Peyer's patch (tissue), 4 donors: ENCODE data around the gene SBF1. TPM values are rescaled to one million over a fixed set of nuclear protein-coding genes. Genes with fewer than 3 reads are reported as not detected.

Experiments used
- DNase-seq, 3 donors: peaks; one replicate each; pipeline ENCODE4 v3.0.0-alpha.2; 2017 to 2019
- H3K27ac ChIP-seq, 4 donors: fragments of 200-600 bp; sonication (generic); one replicate each; pipeline ENCODE4 v1.5.1; 2016 to 2019
- H3K27me3 ChIP-seq, 2 donors: fragments of 200-600 bp; sonication (generic); one replicate each; pipeline ENCODE4 v1.5.1; 2019
- H3K36me3 ChIP-seq, 3 donors: fragments of 200-600 bp; sonication (generic); one replicate each; pipeline ENCODE4 v1.5.1; 2016 to 2019
- H3K4me1 ChIP-seq, 4 donors: fragments of 200-600 bp; sonication (generic); one replicate each; pipeline ENCODE4 v1.5.1; 2016 to 2019
- H3K4me3 ChIP-seq, 4 donors: fragments of 200-600 bp; sonication (generic); 1 replicate in 3 of 4; 2 replicates in 1 of 4; pipeline ENCODE4 v1.5.1; 2016 to 2019; ENCODE audit warnings: mild to moderate bottlenecking in 1 of 4
- H3K9me3 ChIP-seq, 4 donors: fragments of 200-600 bp; sonication (generic); one replicate each; pipeline ENCODE4 v1.5.1; 2016 to 2019; ENCODE audit warnings: mild to moderate bottlenecking in 1 of 4
- POLR2A ChIP-seq, 2 donors: fragments of 450-650 bp; IDR thresholded peaks; one replicate each; pipeline ENCODE4 v1.5.1; 2017; ENCODE audit warnings: antibody characterized with exemption in 2 of 2, mild to moderate bottlenecking in 2 of 2, moderate library complexity in 2 of 2
- total RNA-seq, 4 donors: library from RNA; depleted of rRNA; stranded (reverse); fragments of >200 nt; gene quantifications; one replicate each; pipeline ENCODE4 v1.1.0, GENCODE V29; 2016
- TF ChIP-seq, protein P1 (sequence below), 6 experiments: fragments of 450-650 bp in 4 of 6; fragments of 200-600 bp in 2 of 6; sonication (generic) in 1 of 6; IDR thresholded peaks; one replicate each; pipeline ENCODE4 v1.5.1; 2017 to 2019; ENCODE audit warnings: antibody characterized with exemption in 6 of 6, mild to moderate bottlenecking in 3 of 6, moderate library complexity in 1 of 6

The SBF1 gene
- total RNA-seq, 4 donors from 2014 or later, result 72.0 to 133 (median 121) TPM

DNA sequence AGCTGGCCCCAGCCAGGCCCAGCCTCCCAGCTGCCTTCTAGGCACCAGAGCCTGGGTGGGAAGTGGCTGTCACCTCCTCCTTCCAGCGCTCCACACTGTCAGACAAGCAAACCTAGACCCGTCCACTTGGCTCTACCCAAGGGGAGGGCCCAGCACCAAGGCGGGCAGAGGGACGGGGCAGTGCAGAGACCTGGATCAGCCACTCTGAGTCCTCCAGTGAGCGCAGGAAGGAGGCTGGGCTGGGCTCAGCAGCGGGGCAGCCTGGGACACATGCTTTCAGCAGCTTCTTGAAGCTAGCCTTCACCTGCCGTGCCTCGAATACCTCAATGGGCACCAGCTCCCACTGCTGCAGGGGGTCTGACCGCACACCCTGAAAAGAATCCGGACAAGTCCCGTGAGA is 18.8 kb downstream of the SBF1 start:
- Histone ChIP-seq H3K27me3 (no peaks in the 10 kb centered on the region), H3K4me3 (no peak overlapping the region), H3K4me1 (no peaks in the 10 kb centered on the region), H3K9me3 (no peaks in the 10 kb centered on the region), H3K27ac (no peak overlapping the region), H3K36me3 (peaks cover 0 to 79% (median 0%) of the 10 kb centered on the region in 3 donors)
- TF ChIP-seq, protein P1, sequence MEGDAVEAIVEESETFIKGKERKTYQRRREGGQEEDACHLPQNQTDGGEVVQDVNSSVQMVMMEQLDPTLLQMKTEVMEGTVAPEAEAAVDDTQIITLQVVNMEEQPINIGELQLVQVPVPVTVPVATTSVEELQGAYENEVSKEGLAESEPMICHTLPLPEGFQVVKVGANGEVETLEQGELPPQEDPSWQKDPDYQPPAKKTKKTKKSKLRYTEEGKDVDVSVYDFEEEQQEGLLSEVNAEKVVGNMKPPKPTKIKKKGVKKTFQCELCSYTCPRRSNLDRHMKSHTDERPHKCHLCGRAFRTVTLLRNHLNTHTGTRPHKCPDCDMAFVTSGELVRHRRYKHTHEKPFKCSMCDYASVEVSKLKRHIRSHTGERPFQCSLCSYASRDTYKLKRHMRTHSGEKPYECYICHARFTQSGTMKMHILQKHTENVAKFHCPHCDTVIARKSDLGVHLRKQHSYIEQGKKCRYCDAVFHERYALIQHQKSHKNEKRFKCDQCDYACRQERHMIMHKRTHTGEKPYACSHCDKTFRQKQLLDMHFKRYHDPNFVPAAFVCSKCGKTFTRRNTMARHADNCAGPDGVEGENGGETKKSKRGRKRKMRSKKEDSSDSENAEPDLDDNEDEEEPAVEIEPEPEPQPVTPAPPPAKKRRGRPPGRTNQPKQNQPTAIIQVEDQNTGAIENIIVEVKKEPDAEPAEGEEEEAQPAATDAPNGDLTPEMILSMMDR (IDR thresholded peaks at IDR 0.05), result no peak
- no peak for TF ChIP-seq POLR2A (IDR thresholded peaks at IDR 0.05)
- no peak for DNase-seq

DNA sequence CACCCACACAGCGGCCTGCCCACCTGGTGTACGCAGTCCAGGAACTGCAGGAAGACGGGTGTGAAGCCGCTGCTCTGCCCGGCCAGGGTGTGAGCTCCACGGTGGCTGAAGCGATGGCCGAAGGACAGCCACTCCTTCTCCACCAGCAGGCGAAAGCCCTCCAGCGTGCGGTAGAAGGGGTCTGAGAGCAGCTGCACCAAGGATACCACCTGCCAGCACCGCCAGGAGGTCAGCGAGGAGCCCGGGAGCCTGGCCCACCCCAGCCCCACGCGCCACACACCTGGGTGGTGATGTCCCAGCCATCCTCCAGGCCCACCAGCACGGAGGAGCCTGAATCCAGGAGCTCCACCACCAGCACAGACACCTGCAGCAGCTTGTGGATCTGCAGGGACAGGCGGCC is 19.6 kb downstream of the SBF1 start:
- Histone ChIP-seq H3K27ac (no peak overlapping the region), H3K4me3 (no peak overlapping the region), H3K36me3 (peaks cover 0 to 72% (median 0%) of the 10 kb centered on the region in 3 donors), H3K27me3 (no peaks in the 10 kb centered on the region), H3K4me1 (no peaks in the 10 kb centered on the region), H3K9me3 (no peaks in the 10 kb centered on the region)
- DNase-seq, result no peak
- TF ChIP-seq POLR2A (IDR thresholded peaks at IDR 0.05), result no peak
- TF ChIP-seq, protein P1 (IDR thresholded peaks at IDR 0.05), result no peak

DNA sequence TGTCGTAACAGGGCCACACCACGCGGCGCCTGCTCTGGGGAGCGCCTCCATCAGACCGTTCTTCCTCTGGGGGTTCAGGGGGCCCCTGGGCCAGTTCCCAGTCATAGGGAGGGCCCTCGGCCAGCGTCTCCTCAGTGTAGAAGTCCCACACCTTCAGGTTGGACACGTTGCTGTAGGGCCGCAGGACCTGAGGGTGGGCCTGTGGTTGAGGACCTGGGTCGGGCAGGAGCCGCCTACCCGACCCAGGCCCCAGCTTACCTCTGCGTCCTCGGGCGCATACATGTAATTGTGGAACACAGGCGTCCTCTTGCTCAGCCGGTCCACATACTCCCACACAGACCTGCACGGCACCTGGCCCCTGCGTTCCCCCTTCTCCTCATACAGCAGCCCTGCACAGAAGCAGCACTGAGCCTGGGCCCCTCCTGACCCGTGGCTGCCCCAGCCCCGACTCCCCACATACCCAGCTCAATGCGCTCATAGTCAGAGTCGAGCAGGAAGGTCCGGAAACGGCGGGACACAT is 20.2 kb downstream of the SBF1 start:
- H3K9me3 ChIP-seq, result no peaks in the 10 kb centered on the region
- H3K27me3 ChIP-seq, result no peaks in the 10 kb centered on the region
- no peak overlapping the region for H3K4me3 ChIP-seq
- no peak overlapping the region for H3K27ac ChIP-seq
- no peak for DNase-seq
- peaks cover 0 to 3% (median 0%) of the 10 kb centered on the region in 4 donors for H3K4me1 ChIP-seq
- TF ChIP-seq, protein P1 (IDR thresholded peaks at IDR 0.05), result no peak
- no peak for TF ChIP-seq POLR2A (IDR thresholded peaks at IDR 0.05)
- H3K36me3 ChIP-seq, result peaks cover 0 to 72% (median 0%) of the 10 kb centered on the region in 3 donors

DNA sequence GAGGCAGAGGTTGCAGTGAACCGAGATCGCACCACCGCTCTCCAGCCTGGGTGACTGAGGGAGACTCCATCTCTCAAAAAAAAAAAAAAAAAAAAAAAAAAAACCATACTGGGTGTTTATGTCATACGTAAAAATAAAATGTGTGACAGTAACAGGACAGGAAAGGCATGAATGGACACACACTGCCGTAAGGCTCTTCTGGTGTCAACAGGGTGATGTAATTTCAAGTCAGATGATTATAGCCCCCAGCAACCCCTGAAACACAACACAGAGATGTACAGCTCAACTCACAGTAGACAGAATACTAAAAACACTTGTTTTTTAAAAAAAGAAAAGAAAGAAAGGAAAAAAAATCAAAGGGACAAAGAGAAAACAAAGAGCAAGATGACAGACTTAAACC is 22.2 kb downstream of the SBF1 start:
- H3K9me3 ChIP-seq, result no peaks in the 10 kb centered on the region
- no peak overlapping the region for H3K27ac ChIP-seq
- no peak overlapping the region for H3K4me3 ChIP-seq
- peaks cover 0 to 73% (median 0%) of the 10 kb centered on the region in 3 donors for H3K36me3 ChIP-seq
- TF ChIP-seq, protein P1 (IDR thresholded peaks at IDR 0.05), result no peak
- no peak for TF ChIP-seq POLR2A (IDR thresholded peaks at IDR 0.05)
- H3K27me3 ChIP-seq, result no peaks in the 10 kb centered on the region
- DNase-seq, result no peak
- H3K4me1 ChIP-seq, result peaks cover 0 to 3% (median 0%) of the 10 kb centered on the region in 4 donors

DNA sequence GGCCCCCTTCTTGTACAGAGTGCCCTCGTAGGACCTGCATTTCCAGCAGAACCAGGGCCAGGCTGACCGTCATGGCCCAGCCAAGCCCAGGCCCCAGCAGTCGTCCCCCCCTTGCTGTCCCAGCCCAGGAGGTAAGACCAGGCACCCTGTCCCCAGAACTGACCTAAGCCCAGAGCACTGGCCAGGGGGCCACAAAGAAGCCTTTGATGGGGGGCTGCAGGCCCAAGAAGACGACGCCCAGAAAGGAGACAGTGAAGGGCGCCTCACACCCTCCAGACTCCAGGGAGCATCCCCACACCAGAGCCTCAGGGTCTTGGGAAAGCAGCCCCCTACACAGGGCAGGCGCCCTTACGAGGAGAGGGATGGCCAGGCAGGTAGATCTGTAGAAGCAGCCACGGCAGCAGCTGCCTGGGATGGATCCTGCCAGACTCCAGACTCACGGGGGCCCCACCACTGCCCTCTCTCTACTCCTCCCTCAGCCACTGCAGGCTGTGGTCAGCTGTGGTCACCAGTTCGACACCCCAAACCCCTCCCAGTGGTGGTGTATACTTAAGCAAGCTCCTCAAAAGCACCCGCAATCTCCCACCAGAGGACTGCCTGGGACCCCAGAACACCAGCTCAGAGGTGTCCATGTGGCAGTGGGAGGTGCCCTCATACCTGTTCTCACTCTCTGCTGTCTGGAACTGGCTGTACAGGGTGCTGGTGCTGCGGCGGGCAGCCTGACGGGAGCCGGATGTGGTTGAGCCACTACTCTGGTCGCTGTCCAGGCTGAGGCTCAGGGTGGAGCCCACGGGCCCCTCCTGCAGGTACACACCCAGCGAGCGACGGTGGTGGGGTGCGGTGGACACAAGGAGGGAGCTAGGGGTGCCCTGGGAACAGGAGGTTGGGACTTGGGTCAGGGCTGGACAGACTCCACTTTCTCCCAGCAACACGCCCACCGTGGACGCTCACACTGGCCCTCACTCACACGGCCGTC is 27.0 kb downstream of the SBF1 start:
- no peak for TF ChIP-seq POLR2A (IDR thresholded peaks at IDR 0.05)
- TF ChIP-seq, protein P1 (IDR thresholded peaks at IDR 0.05), result no peak
- no peaks in the 10 kb centered on the region for H3K27me3 ChIP-seq
- no peak overlapping the region for H3K4me3 ChIP-seq
- no peaks in the 10 kb centered on the region for H3K9me3 ChIP-seq
- H3K36me3 ChIP-seq, result peaks cover 0 to 62% (median 0%) of the 10 kb centered on the region in 3 donors
- DNase-seq, result no peak
- peaks cover 0 to 21% (median 8%) of the 10 kb centered on the region in 4 donors for H3K4me1 ChIP-seq
- H3K27ac ChIP-seq, result no peak overlapping the region
